ENCODE measurements around the gene CSNK1G2. TPM values are rescaled to one million over a fixed set of nuclear protein-coding genes. Genes with fewer than 3 reads are reported as not detected.

The CSNK1G2 gene
- total and polyA plus RNA-seq, 2 donors (not counting 1 experiment from before 2014, with no cell fraction given) = 154 to 288 TPM

DNA sequence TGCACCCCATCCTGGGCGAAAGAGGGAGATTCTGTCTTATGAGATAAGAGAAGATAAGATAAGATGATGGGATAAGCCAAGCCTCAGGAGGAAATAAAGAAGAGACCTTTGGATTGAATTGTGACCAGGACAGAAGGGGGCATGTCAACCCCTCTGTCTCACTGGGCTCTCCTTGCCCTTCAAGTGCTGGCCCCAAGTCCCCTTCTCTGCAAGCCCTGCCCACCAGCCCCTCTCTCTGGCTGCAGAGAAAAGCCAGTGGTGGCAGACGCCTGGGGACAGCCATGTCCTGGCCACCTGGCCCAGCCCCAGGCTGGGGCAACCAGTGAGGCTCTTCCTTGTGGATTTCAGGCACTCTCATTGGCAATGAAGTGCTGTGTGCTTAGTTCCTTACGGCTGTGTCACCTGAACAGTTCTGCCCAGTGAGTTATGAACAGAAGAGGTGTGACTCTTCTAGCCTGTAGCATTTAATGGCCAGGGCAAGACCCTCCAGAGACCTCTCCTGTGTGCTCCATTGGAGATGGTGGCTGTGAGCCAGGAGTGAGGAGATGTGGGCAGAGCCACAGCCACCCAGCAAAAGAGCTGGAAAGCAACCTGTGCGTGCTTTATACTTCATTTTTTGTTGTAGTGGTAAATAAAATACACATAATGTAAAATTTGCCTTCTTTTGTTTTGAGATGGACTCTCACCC is 80.6 kb downstream of the CSNK1G2 start:
- H3K9ac ChIP-seq (ENCODE audit: low read length) = no peak overlapping the region
- H4K20me1 ChIP-seq (ENCODE audit: control insufficient read depth, insufficient read depth, low read length, poor library complexity, severe bottlenecking) = no peaks in the 10 kb centered on the region
- CTCF ChIA-PET = interaction anchor here (1.1 kb wide), 1 partner anchor 89 kb away, joined by 3 read pairs; no protein-coding TSS in a partner anchor
- Mint-ChIP-seq H3K4me3 (no peak overlapping the region), H3K4me1 (peaks cover 6% of the 10 kb centered on the region), H3K27me3 (no peaks in the 10 kb centered on the region), H3K27ac (no peak overlapping the region), H3K9me3 (ENCODE audit: insufficient read depth) (no peaks in the 10 kb centered on the region)
- no peak for TF ChIP-seq EZH2 (IDR thresholded peaks at IDR 0.05; ENCODE audit: borderline replicate concordance, insufficient read depth, low read depth, low read length, poor library complexity, severe bottlenecking)
- TF ChIP-seq, protein P1, sequence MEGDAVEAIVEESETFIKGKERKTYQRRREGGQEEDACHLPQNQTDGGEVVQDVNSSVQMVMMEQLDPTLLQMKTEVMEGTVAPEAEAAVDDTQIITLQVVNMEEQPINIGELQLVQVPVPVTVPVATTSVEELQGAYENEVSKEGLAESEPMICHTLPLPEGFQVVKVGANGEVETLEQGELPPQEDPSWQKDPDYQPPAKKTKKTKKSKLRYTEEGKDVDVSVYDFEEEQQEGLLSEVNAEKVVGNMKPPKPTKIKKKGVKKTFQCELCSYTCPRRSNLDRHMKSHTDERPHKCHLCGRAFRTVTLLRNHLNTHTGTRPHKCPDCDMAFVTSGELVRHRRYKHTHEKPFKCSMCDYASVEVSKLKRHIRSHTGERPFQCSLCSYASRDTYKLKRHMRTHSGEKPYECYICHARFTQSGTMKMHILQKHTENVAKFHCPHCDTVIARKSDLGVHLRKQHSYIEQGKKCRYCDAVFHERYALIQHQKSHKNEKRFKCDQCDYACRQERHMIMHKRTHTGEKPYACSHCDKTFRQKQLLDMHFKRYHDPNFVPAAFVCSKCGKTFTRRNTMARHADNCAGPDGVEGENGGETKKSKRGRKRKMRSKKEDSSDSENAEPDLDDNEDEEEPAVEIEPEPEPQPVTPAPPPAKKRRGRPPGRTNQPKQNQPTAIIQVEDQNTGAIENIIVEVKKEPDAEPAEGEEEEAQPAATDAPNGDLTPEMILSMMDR (IDR thresholded peaks at IDR 0.05) = no peak
- H3K4me3 ChIP-seq (ENCODE audit: control extremely low read depth in 1 of 5, extremely low read depth in 1 of 5, insufficient read depth in 1 of 5, low read depth in 2 of 5, low read length in 4 of 5) = no peak overlapping the region
- H2AFZ ChIP-seq (ENCODE audit: insufficient read depth, low read depth, low read length, poor library complexity, severe bottlenecking) = no peak overlapping the region
- H3K79me2 ChIP-seq (ENCODE audit: control insufficient read depth, insufficient read depth, low read length) = peaks cover 14% of the 10 kb centered on the region
- no peak overlapping the region for H3K27ac ChIP-seq (ENCODE audit: low read length in 2 of 2)
- H3K4me1 ChIP-seq (ENCODE audit: control insufficient read depth in 2 of 2, insufficient read depth in 2 of 2, low read length in 2 of 2) = peaks cover 5 to 8% of the 10 kb centered on the region in 2 donors
- H3K9me3 ChIP-seq (ENCODE audit: control extremely low read depth in 1 of 3, control insufficient read depth in 2 of 3, insufficient read depth in 1 of 3, low read length in 2 of 3) = no peaks in the 10 kb centered on the region
- H3K36me3 ChIP-seq (replicated peaks in 1 of 2; ENCODE audit: control extremely low read depth in 1 of 2, control insufficient read depth in 1 of 2, extremely low read depth in 1 of 2, insufficient read depth in 2 of 2, low read length in 1 of 2) = no peaks in the 10 kb centered on the region
- WGBS (ENCODE audit: insufficient coverage) = 95% methylated on average over 2 of the region's 4 CpGs
- POLR2A ChIA-PET = interaction anchor here (0.6 to 1.1 kb wide), 3 partner anchors 12 to 80 kb away, joined by 4 to 7 read pairs (median 4); no protein-coding TSS in a partner anchor
- intact Hi-C loops (cut with micrococcal nuclease) = no loop called here
- no peak for DNase-seq
- H3K27me3 ChIP-seq (replicated peaks in 1 of 4; ENCODE audit: control extremely low read depth in 1 of 4, control insufficient read depth in 3 of 4, insufficient read depth in 4 of 4, low read length in 3 of 4) = no peaks in the 10 kb centered on the region
- ATAC-seq (ENCODE audit: low read depth) = no peak
- no peak overlapping the region for H3K4me2 ChIP-seq (replicated peaks; ENCODE audit: low read depth, low read length, poor library complexity, severe bottlenecking)

DNA sequence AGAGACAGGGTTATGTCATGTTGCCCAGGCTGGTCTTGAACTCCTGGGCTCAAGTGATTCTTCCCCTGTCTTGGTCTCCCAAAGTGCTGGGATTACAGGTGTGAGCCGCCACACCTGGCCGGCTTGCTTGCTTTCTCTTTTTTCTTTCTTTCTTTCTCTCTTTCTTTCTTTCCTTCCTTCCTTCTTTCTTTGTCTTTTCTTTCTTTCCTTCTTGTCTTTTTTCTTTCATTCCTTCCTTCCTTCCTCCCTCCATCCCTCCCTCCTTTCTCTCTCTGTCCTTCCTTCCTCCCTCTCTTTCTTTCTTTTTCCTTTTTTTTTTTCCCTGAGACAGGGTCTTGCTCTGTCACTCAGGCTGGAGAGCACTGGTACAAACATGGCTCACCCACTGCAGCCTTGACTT is 81.3 kb downstream of the CSNK1G2 start:
- Histone ChIP-seq H3K4me3 (ENCODE audit: control extremely low read depth in 1 of 5, extremely low read depth in 1 of 5, insufficient read depth in 1 of 5, low read depth in 2 of 5, low read length in 4 of 5) (no peak overlapping the region), H3K9ac (ENCODE audit: low read length) (no peak overlapping the region), H4K20me1 (ENCODE audit: control insufficient read depth, insufficient read depth, low read length, poor library complexity, severe bottlenecking) (no peaks in the 10 kb centered on the region), H3K36me3 (replicated peaks in 1 of 2; ENCODE audit: control extremely low read depth in 1 of 2, control insufficient read depth in 1 of 2, extremely low read depth in 1 of 2, insufficient read depth in 2 of 2, low read length in 1 of 2) (no peaks in the 10 kb centered on the region), H2AFZ (ENCODE audit: insufficient read depth, low read depth, low read length, poor library complexity, severe bottlenecking) (no peak overlapping the region), H3K9me3 (ENCODE audit: control extremely low read depth in 1 of 3, control insufficient read depth in 2 of 3, insufficient read depth in 1 of 3, low read length in 2 of 3) (no peaks in the 10 kb centered on the region), H3K4me2 (replicated peaks; ENCODE audit: low read depth, low read length, poor library complexity, severe bottlenecking) (no peak overlapping the region), H3K27ac (ENCODE audit: low read length in 2 of 2) (no peak overlapping the region), H3K4me1 (ENCODE audit: control insufficient read depth in 2 of 2, insufficient read depth in 2 of 2, low read length in 2 of 2) (peaks cover 5 to 7% of the 10 kb centered on the region in 2 donors), H3K79me2 (ENCODE audit: control insufficient read depth, insufficient read depth, low read length) (peaks cover 13% of the 10 kb centered on the region), H3K27me3 (replicated peaks in 1 of 4; ENCODE audit: control extremely low read depth in 1 of 4, control insufficient read depth in 3 of 4, insufficient read depth in 4 of 4, low read length in 3 of 4) (no peaks in the 10 kb centered on the region)
- Mint-ChIP-seq H3K4me1 (peaks cover 4% of the 10 kb centered on the region), H3K27ac (no peak overlapping the region), H3K9me3 (ENCODE audit: insufficient read depth) (no peaks in the 10 kb centered on the region), H3K4me3 (no peak overlapping the region), H3K27me3 (no peaks in the 10 kb centered on the region)
- POLR2A ChIA-PET = interaction anchor here (0.6 to 1.1 kb wide), 3 partner anchors 21 to 81 kb away, joined by 4 read pairs; no protein-coding TSS in a partner anchor
- no peak for DNase-seq
- intact Hi-C loops (cut with micrococcal nuclease) = no loop called here
- TF ChIP-seq, protein P1 (IDR thresholded peaks at IDR 0.05) = no peak
- no peak for TF ChIP-seq EZH2 (IDR thresholded peaks at IDR 0.05; ENCODE audit: borderline replicate concordance, insufficient read depth, low read depth, low read length, poor library complexity, severe bottlenecking)
- CTCF ChIA-PET = interaction anchor here (1.1 to 1.2 kb wide), 2 partner anchors 14 to 88 kb away, joined by 3 read pairs; no protein-coding TSS in a partner anchor
- 100% methylated on average over 1 of the region's 2 CpGs for WGBS (ENCODE audit: insufficient coverage)
- ATAC-seq (ENCODE audit: low read depth) = no peak
